SU-DHL-6 (cell line): ENCODE results near the gene REPS1.

Experiments
- H2AFZ ChIP-seq: fragments of 200-600 bp; sonication (generic); 2 replicates; pipeline ENCODE4 v1.6.1; 2014; ENCODE audit warnings: low read depth, mild to moderate bottlenecking, moderate library complexity, mixed read lengths, antibody characterized with exemption, low read length; ENCODE audit not compliant: severe bottlenecking
- H3F3A ChIP-seq: fragments of 200-600 bp; shearing (Covaris generic); 2 replicates; pipeline ENCODE4 v1.6.0; 2016; ENCODE audit warnings: antibody characterized with exemption, mild to moderate bottlenecking; ENCODE audit not compliant: insufficient read depth
- H3K27ac ChIP-seq: fragments of 200-600 bp; sonication (generic); 2 replicates; pipeline ENCODE4 v1.5.1; 2016; ENCODE audit warnings: low read depth, mild to moderate bottlenecking, low read length, moderate library complexity, mixed read lengths
- H3K27me3 ChIP-seq: fragments of 200-600 bp; sonication (generic), shearing (Covaris generic); 2 replicates; pipeline ENCODE4 v1.6.0; 2014; ENCODE audit warnings: mild to moderate bottlenecking, low read length
- H3K36me3 ChIP-seq: fragments of 200-600 bp; sonication (generic); 2 replicates; pipeline ENCODE4 v1.6.1; 2014; ENCODE audit warnings: mild to moderate bottlenecking, low read length, mixed read lengths
- H3K4me2 ChIP-seq: fragments of 300-600, 200-600 bp; shearing (Covaris generic), sonication (generic); 2 replicates; pipeline ENCODE4 v1.6.0; 2014; ENCODE audit warnings: low read length, low read depth, mild to moderate bottlenecking; ENCODE audit not compliant: poor library complexity, severe bottlenecking
- H3K4me3 ChIP-seq: fragments of 200-600 bp; sonication (generic); 2 replicates; pipeline ENCODE4 v1.5.1; 2014; ENCODE audit warnings: antibody characterized with exemption, low read length, mild to moderate bottlenecking, mixed read lengths; ENCODE audit not compliant: insufficient read depth, poor library complexity, severe bottlenecking
- H3K79me2 ChIP-seq: fragments of 200-600 bp; sonication (generic); 2 replicates; pipeline ENCODE4 v1.6.1; 2014; ENCODE audit warnings: mild to moderate bottlenecking, low read length, moderate library complexity; ENCODE audit not compliant: insufficient read depth
- H3K9ac ChIP-seq: fragments of 200-600 bp; sonication (generic); 2 replicates; pipeline ENCODE4 v1.7.0; 2014; ENCODE audit warnings: mild to moderate bottlenecking, low read length
- H3K9me2 ChIP-seq: fragments of 200-600 bp; sonication (generic); replicated peaks from 2 replicates; pipeline ENCODE4 v1.6.1; 2014; ENCODE audit warnings: low read length; ENCODE audit not compliant: insufficient read depth
- H3K9me3 ChIP-seq: fragments of 200-600 bp; sonication (generic); 2 replicates; pipeline ENCODE4 v1.6.1; 2014; ENCODE audit warnings: low read length, mixed read lengths; ENCODE audit not compliant: insufficient read depth
- H4K20me1 ChIP-seq: fragments of 200-600 bp; sonication (generic); 2 replicates; pipeline ENCODE4 v1.6.1; 2014; ENCODE audit warnings: low read depth, mild to moderate bottlenecking, antibody characterized with exemption, low read length, moderate library complexity, mixed read lengths
- EZH2phosphoT487 ChIP-seq: fragments of 200-600 bp; sonication (generic), shearing (Covaris generic); conservative IDR thresholded peaks from 2 replicates; pipeline ENCODE4 v1.6.1; 2018; ENCODE audit warnings: mild to moderate bottlenecking, antibody characterized with exemption, low read length, moderate library complexity, mixed read lengths
- TF ChIP-seq, protein P1 (sequence below): fragments of 200-600 bp; sonication (generic); IDR thresholded peaks from one replicate; pipeline ENCODE4 v1.5.1; 2017; ENCODE audit warnings: antibody characterized with exemption, mild to moderate bottlenecking, low read length, moderate library complexity; ENCODE audit not compliant: insufficient read depth, poor library complexity, severe bottlenecking

REPS1 gene

DNA sequence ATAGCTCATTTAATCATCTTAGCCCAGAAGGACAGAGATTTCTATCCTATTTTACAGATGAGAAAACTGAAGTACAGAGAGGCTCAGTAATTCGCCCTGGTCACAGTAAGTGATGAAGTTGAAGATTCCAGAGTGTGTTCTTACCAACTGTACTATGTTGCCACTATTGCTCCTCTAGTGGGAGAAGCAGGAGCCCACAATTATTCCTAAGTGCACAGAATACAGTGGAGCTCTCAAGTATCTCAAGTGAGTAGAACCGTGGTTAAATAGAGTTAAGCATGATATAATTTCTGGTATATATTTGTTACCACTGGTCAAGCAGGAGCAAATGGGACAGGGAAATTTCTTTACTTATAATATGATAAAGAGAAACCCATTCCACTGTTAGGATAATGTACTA is 22.1 kb downstream of the REPS1 start:
- Histone ChIP-seq H3K4me3 (no peak overlapping the region), H3F3A (no peaks in the 10 kb centered on the region), H3K9me3 (no peaks in the 10 kb centered on the region), H4K20me1 (no peaks in the 10 kb centered on the region), H3K9ac (no peak overlapping the region), H3K4me2 (no peak overlapping the region), H3K36me3 (no peaks in the 10 kb centered on the region), H3K79me2 (peaks cover 7% of the 10 kb centered on the region; the same call in 1 of the 2 replicates), H3K9me2 (no peaks in the 10 kb centered on the region), H2AFZ (no peak overlapping the region), H3K27ac (no peak overlapping the region), H3K27me3 (no peaks in the 10 kb centered on the region)
- no peak for TF ChIP-seq EZH2phosphoT487
- TF ChIP-seq, protein P1, sequence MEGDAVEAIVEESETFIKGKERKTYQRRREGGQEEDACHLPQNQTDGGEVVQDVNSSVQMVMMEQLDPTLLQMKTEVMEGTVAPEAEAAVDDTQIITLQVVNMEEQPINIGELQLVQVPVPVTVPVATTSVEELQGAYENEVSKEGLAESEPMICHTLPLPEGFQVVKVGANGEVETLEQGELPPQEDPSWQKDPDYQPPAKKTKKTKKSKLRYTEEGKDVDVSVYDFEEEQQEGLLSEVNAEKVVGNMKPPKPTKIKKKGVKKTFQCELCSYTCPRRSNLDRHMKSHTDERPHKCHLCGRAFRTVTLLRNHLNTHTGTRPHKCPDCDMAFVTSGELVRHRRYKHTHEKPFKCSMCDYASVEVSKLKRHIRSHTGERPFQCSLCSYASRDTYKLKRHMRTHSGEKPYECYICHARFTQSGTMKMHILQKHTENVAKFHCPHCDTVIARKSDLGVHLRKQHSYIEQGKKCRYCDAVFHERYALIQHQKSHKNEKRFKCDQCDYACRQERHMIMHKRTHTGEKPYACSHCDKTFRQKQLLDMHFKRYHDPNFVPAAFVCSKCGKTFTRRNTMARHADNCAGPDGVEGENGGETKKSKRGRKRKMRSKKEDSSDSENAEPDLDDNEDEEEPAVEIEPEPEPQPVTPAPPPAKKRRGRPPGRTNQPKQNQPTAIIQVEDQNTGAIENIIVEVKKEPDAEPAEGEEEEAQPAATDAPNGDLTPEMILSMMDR = no peak

DNA sequence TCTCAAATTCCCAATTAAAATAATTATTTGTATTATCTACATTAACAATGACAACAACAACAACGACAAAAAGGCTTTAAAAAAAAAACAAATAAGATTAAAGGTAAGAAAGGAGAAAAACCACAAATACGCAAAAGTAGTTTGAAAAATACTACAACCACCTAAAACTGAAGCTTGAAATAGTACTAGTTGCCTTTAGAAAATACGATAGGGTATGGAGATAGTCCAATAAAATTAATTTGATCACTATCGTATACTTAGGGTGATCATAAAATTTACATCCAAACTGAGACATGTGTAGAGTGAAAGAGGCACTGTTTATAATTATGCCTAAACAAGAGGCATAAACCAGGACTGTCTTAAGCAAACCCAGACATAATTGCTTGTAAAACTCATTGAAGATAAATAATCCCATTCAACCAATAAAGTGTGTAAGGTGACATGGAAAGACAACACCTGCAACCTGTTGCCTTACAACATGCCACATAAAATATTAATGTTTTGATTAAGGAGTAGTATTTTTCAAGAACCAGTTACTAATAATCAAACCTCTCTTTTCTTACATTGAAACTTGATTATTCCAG is 22.7 kb downstream of the REPS1 start:
- Histone ChIP-seq H3K4me2 (no peak overlapping the region), H3K27ac (no peak overlapping the region), H3F3A (no peaks in the 10 kb centered on the region), H4K20me1 (no peaks in the 10 kb centered on the region), H3K9ac (no peak overlapping the region), H3K27me3 (no peaks in the 10 kb centered on the region), H3K79me2 (peaks cover 7% of the 10 kb centered on the region; the same call in 1 of the 2 replicates), H3K9me3 (no peaks in the 10 kb centered on the region), H3K9me2 (no peaks in the 10 kb centered on the region), H3K36me3 (no peaks in the 10 kb centered on the region), H2AFZ (no peak overlapping the region), H3K4me3 (no peak overlapping the region)
- TF ChIP-seq EZH2phosphoT487 = no peak
- TF ChIP-seq, protein P1 = no peak

DNA sequence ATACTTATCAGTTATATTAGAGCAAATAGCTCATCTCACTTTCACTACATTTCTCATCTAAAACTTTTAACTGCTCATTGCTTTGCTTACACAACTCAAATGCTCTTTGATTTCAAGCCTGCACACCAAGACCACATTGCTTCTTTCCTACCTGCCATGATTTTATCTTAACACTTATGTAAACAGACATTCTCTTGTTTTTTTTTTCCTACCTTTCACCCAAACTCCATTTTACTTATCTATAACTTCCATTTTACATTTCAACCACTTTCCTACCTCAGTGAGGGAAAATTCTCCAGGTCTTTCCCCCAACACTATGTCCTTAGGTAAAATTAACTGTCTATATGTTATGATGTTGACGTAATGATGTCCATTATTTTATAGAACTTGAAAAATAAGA is 24.0 kb downstream of the REPS1 start:
- H3K27ac ChIP-seq = no peak overlapping the region
- H2AFZ ChIP-seq = no peak overlapping the region
- H3K4me3 ChIP-seq = no peak overlapping the region
- TF ChIP-seq, protein P1 = no peak
- no peak for TF ChIP-seq EZH2phosphoT487
- no peak overlapping the region for H3K4me2 ChIP-seq
- H3K27me3 ChIP-seq = no peaks in the 10 kb centered on the region
- no peaks in the 10 kb centered on the region for H3K36me3 ChIP-seq
- no peaks in the 10 kb centered on the region for H4K20me1 ChIP-seq
- H3K9me3 ChIP-seq = no peaks in the 10 kb centered on the region
- H3K9me2 ChIP-seq = no peaks in the 10 kb centered on the region
- H3K79me2 ChIP-seq = peaks cover 7% of the 10 kb centered on the region; the same call in 1 of the 2 replicates
- H3K9ac ChIP-seq = no peak overlapping the region
- no peaks in the 10 kb centered on the region for H3F3A ChIP-seq
